ENCODE results near the gene TEAD2. TPM values are rescaled to one million over a fixed set of nuclear protein-coding genes. Genes with fewer than 3 reads are reported as not detected.
A peak's percentile ranks its signal among the peaks of the same experiment; 100 is the strongest.

The TEAD2 gene
- total RNA-seq, 2 experiments from 2014 or later, result not detected

- intact Hi-C loops (cut with micrococcal nuclease), result no loop called here
- peaks cover 26% of the 10 kb centered on the region for H3K36me3 Mint-ChIP-seq
These were observed 21.1 kb downstream of the TEAD2 start for GRCh38 chr19:49340865-49341718.

GRCh38 chr19:49340069-49340864 is 21.9 kb downstream of the TEAD2 start:
- H3K27me3 Mint-ChIP-seq, result no peaks in the 10 kb centered on the region
- intact Hi-C loops (cut with micrococcal nuclease), result no loop called here
- CTCF ChIA-PET, result interaction anchor here (1.3 kb wide), 1 partner anchor 12 kb away, joined by 3 read pairs; no protein-coding TSS in a partner anchor
- no peaks in the 10 kb centered on the region for H3K9me3 Mint-ChIP-seq
- H3K36me3 Mint-ChIP-seq, result peaks cover 26% of the 10 kb centered on the region
- H3K27ac Mint-ChIP-seq, result peak overlapping the region; percentile 49
- peak; percentile 18 for DNase-seq
- no peak overlapping the region for H3K4me3 Mint-ChIP-seq
- POLR2A ChIA-PET, result no interaction called here
- peaks cover 43% of the 10 kb centered on the region for H3K4me1 Mint-ChIP-seq (ENCODE audit: low read depth)

More at GRCh38 chr19:49340865-49341718, 21.1 kb downstream of the TEAD2 start:
- POLR2A ChIA-PET, result no interaction called here
- H3K4me3 Mint-ChIP-seq, result no peak overlapping the region
- no peaks in the 10 kb centered on the region for H3K9me3 Mint-ChIP-seq
- H3K27me3 Mint-ChIP-seq, result no peaks in the 10 kb centered on the region
- CTCF ChIA-PET, result interaction anchor here (0.5 to 1.3 kb wide), 2 partner anchors 13 to 250 kb away, joined by 3 to 4 read pairs; no protein-coding TSS in a partner anchor
- DNase-seq, result no peak
- H3K4me1 Mint-ChIP-seq (ENCODE audit: low read depth), result peaks cover 41% of the 10 kb centered on the region
- H3K27ac Mint-ChIP-seq, result no peak overlapping the region

- peaks cover 43% of the 10 kb centered on the region for H3K4me1 Mint-ChIP-seq (ENCODE audit: low read depth)
- no peaks in the 10 kb centered on the region for H3K27me3 Mint-ChIP-seq
- no peak overlapping the region for H3K27ac Mint-ChIP-seq
- H3K36me3 Mint-ChIP-seq, result peaks cover 26% of the 10 kb centered on the region
- no peak overlapping the region for H3K4me3 Mint-ChIP-seq
- no peaks in the 10 kb centered on the region for H3K9me3 Mint-ChIP-seq
- intact Hi-C loops (cut with micrococcal nuclease), result no loop called here
- ChIA-PET POLR2A (no interaction called here), CTCF (interaction anchor here (1.3 kb wide), 1 partner anchor 11 kb away, joined by 3 read pairs; no protein-coding TSS in a partner anchor)
- no peak for DNase-seq
These were observed 22.7 kb downstream of the TEAD2 start for GRCh38 chr19:49339301-49340068.

GRCh38 chr19:49338691-49339300 is 23.4 kb downstream of the TEAD2 start:
- Mint-ChIP-seq H3K27me3 (no peaks in the 10 kb centered on the region), H3K36me3 (peaks cover 26% of the 10 kb centered on the region), H3K4me1 (ENCODE audit: low read depth) (peaks cover 49% of the 10 kb centered on the region), H3K9me3 (no peaks in the 10 kb centered on the region), H3K27ac (peak overlapping the region; percentile 9), H3K4me3 (no peak overlapping the region)
- ChIA-PET CTCF (no interaction called here), POLR2A (no interaction called here)
- intact Hi-C loops (cut with micrococcal nuclease), result no loop called here
- DNase-seq, result peak; percentile 49

- peaks cover 26% of the 10 kb centered on the region for H3K36me3 Mint-ChIP-seq
- intact Hi-C loops (cut with micrococcal nuclease), result no loop called here
- no peak overlapping the region for H3K4me3 Mint-ChIP-seq
- H3K9me3 Mint-ChIP-seq, result no peaks in the 10 kb centered on the region
- DNase-seq, result peak; percentile 8
- ChIA-PET POLR2A (no interaction called here), CTCF (interaction anchor here (0.7 kb wide), 1 partner anchor 113 kb away, joined by 4 read pairs; no protein-coding TSS in a partner anchor)
- no peaks in the 10 kb centered on the region for H3K27me3 Mint-ChIP-seq
- H3K4me1 Mint-ChIP-seq (ENCODE audit: low read depth), result peaks cover 55% of the 10 kb centered on the region
- H3K27ac Mint-ChIP-seq, result peak overlapping the region; percentile 9
These were observed 24.1 kb downstream of the TEAD2 start for GRCh38 chr19:49338023-49338677.

- Mint-ChIP-seq H3K27me3 (no peaks in the 10 kb centered on the region), H3K27ac (peak overlapping the region; percentile 34), H3K36me3 (peaks cover 26% of the 10 kb centered on the region), H3K4me3 (peak overlapping the region; percentile 7), H3K9me3 (no peaks in the 10 kb centered on the region), H3K4me1 (ENCODE audit: low read depth) (peaks cover 55% of the 10 kb centered on the region)
- DNase-seq, result no peak
- intact Hi-C loops (cut with micrococcal nuclease), result no loop called here
- CTCF ChIA-PET, result interaction anchor here (0.7 kb wide), 1 partner anchor 112 kb away, joined by 4 read pairs; no protein-coding TSS in a partner anchor
- POLR2A ChIA-PET, result no interaction called here
These were observed 24.8 kb downstream of the TEAD2 start for GRCh38 chr19:49337267-49338022.

GRCh38 chr19:49336482-49337266 is 25.5 kb downstream of the TEAD2 start:
- no peaks in the 10 kb centered on the region for H3K9me3 Mint-ChIP-seq
- peak overlapping the region; percentile 97 for H3K4me3 Mint-ChIP-seq
- no peak for DNase-seq
- no peaks in the 10 kb centered on the region for H3K27me3 Mint-ChIP-seq
- peak overlapping the region; percentile 65 for H3K27ac Mint-ChIP-seq
- H3K4me1 Mint-ChIP-seq (ENCODE audit: low read depth), result peaks cover 62% of the 10 kb centered on the region
- intact Hi-C loops (cut with micrococcal nuclease), result no loop called here
- POLR2A ChIA-PET, result interaction anchor here (0.6 kb wide), 1 partner anchor 323 kb away, joined by 4 read pairs; no protein-coding TSS in a partner anchor
- H3K36me3 Mint-ChIP-seq, result peaks cover 26% of the 10 kb centered on the region
- CTCF ChIA-PET, result no interaction called here

GRCh38 chr19:49335784-49336481 is 26.3 kb downstream of the TEAD2 start:
- Mint-ChIP-seq H3K36me3 (peaks cover 26% of the 10 kb centered on the region), H3K9me3 (no peaks in the 10 kb centered on the region), H3K4me3 (peak overlapping the region; percentile 97), H3K4me1 (ENCODE audit: low read depth) (peaks cover 68% of the 10 kb centered on the region), H3K27me3 (no peaks in the 10 kb centered on the region), H3K27ac (peak overlapping the region; percentile 99)
- ChIA-PET CTCF (interaction anchor here (1.0 kb wide), 1 partner anchor 70 kb away, joined by 3 read pairs; no protein-coding TSS in a partner anchor), POLR2A (no interaction called here)
- DNase-seq, result peak; percentile 57
- intact Hi-C loops (cut with micrococcal nuclease), result loop anchor here (2.0 kb wide), 1 partner anchor 27 kb away; the partner anchor contains the start of genes DKKL1 and TEAD2

GRCh38 chr19:49335071-49335783 is 27.0 kb downstream of the TEAD2 start, which contains the start of gene CD37:
Gene CD37 (plus strand): TSS chr19:49335406. CDS start chr19:49335541, 135 bp downstream.
- peak; percentile 69 for DNase-seq
- H3K27me3 Mint-ChIP-seq, result no peaks in the 10 kb centered on the region
- H3K27ac Mint-ChIP-seq, result peak within 1 kb of the TSS; percentile 99
- ChIA-PET POLR2A (no interaction called here), CTCF (interaction anchor here (1.0 to 1.2 kb wide), 2 partner anchors 69 to 110 kb away, joined by 3 to 5 read pairs; no protein-coding TSS in a partner anchor)
- no peaks in the 10 kb centered on the region for H3K9me3 Mint-ChIP-seq
- H3K4me3 Mint-ChIP-seq, result peak within 1 kb of the TSS; percentile 97
- H3K4me1 Mint-ChIP-seq (ENCODE audit: low read depth), result peaks cover 69% of the 10 kb centered on the region
- intact Hi-C loops (cut with micrococcal nuclease), result loop anchor here (2.0 kb wide), 1 partner anchor 28 kb away; the partner anchor contains the start of genes DKKL1 and TEAD2
- peaks cover 23% of the 10 kb centered on the region for H3K36me3 Mint-ChIP-seq
